GM18951 (cell line): ENCODE results near the gene ELP4.

Source experiments
- POLR2A ChIP-seq: IDR thresholded peaks from 4 replicates; pipeline ENCODE4 v1.6.1; 2011; ENCODE audit warnings: mild to moderate bottlenecking; ENCODE audit not compliant: insufficient read length, insufficient read depth; ENCODE audit errors: extremely low read depth
- in situ Hi-C: fragments of 300-500 bp; cut with MboI; formaldehyde crosslinking; loops from one replicate; pipeline ENCODE4 v1.12.0; 2022; ENCODE audit warnings: low sequenced_read_pairs, mixed read lengths, inconsistent platforms; ENCODE audit not compliant: unreplicated experiment

Gene ELP4

GRCh38 chr11:31794548-31794947 is 285.0 kb downstream of the ELP4 start:
- in situ Hi-C loops = no loop called here
- no peak for TF ChIP-seq POLR2A

- in situ Hi-C loops = no loop called here
- TF ChIP-seq POLR2A = no peak
Observed at GRCh38 chr11:31795706-31796498, 286.3 kb downstream of the ELP4 start.

- no peak for TF ChIP-seq POLR2A
- in situ Hi-C loops = no loop called here
Observed at GRCh38 chr11:31796499-31797189, 287.1 kb downstream of the ELP4 start.

- in situ Hi-C loops = no loop called here
- TF ChIP-seq POLR2A = no peak
Observed at GRCh38 chr11:31797190-31798056, 287.9 kb downstream of the ELP4 start.

GRCh38 chr11:31798057-31798553 is 288.5 kb downstream of the ELP4 start:
- no peak for TF ChIP-seq POLR2A
- in situ Hi-C loops = no loop called here

GRCh38 chr11:31798554-31799434 is 289.2 kb downstream of the ELP4 start:
- TF ChIP-seq POLR2A = no peak
- in situ Hi-C loops = no loop called here

GRCh38 chr11:31799435-31800397 is 290.1 kb downstream of the ELP4 start:
- no peak for TF ChIP-seq POLR2A
- in situ Hi-C loops = loop anchor here (10.0 kb wide), 1 partner anchor 635 kb away; the partner anchor contains the start of gene WT1

GRCh38 chr11:31800398-31801265 is 291.1 kb downstream of the ELP4 start:
- in situ Hi-C loops = loop anchor here (10.0 kb wide), 1 partner anchor 634 kb away; the partner anchor contains the start of gene WT1
- no peak for TF ChIP-seq POLR2A

GRCh38 chr11:31801298-31801702 is 291.7 kb downstream of the ELP4 start:
- TF ChIP-seq POLR2A = no peak
- in situ Hi-C loops = loop anchor here (10.0 kb wide), 1 partner anchor 634 kb away; the partner anchor contains the start of gene WT1

- in situ Hi-C loops = loop anchor here (10.0 kb wide), 1 partner anchor 633 kb away; the partner anchor contains the start of gene WT1
- TF ChIP-seq POLR2A = no peak
Observed at GRCh38 chr11:31802000-31802551, 292.5 kb downstream of the ELP4 start.
